ENCODE data around the gene C2orf72. TPM values are rescaled to one million over a fixed set of nuclear protein-coding genes. Genes with fewer than 3 reads are reported as not detected.

The C2orf72 gene
- total and polyA plus RNA-seq, 2 experiments from 2014 or later: 86.9 to 112 TPM

DNA sequence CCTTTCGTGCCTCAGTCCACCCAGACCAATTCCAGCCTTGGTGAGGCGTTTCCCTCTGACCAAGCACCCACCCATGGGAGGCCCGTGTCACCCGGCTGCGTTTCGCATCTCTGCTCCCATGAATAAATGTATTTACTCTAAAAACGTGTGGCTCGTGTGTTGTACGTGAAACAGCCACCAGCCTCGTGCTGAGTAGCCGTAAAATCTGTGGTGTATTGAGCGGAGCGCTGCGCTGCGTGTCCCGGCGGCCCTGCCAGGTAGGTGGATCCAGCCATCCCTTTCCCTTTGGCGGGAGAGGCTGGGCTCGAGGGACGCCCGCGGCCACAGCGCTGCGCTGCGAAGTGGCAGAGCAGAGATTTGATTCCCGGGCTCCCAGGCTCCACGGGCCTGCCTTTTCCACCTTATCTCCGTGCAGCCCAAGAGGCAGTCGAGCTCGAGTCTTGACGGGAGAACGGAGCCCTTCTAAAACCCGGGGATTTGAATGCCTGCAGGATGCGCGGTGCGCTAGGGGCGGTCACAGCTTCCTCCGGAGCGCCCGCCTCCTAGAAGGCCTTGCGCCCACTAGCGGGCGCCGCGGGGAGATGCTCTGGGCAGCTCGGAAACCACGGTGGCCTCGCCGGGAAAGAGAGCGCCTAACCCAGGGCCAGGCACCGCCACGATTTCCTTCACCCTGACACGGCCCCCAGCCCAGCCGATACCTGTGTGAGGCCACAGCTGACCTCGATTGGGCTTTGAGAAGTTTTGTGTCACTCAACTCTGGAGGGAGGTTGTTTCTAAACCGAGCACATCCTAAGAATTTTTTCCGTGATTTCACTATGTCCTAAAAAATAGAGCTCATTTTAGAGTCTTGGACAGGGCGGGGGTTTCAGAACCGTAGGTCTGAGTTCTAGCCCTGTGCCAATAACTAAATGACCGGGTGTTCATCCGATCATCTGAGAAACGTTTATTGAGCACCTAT is 15.4 kb downstream of the C2orf72 start:
- H2AFZ ChIP-seq: peak overlapping the region; percentile 96

GRCh38 chr2:231053846-231054245 is 16.5 kb downstream of the C2orf72 start:
- 90% methylated on average over 6 of the region's 6 CpGs for WGBS (ENCODE audit: low lambda C conversion rate, missing lambda C conversion rate)
- no peaks in the 10 kb centered on the region for H3K9me3 ChIP-seq (ENCODE audit: low read depth)
- peaks cover 5% of the 10 kb centered on the region for H4K20me1 ChIP-seq (ENCODE audit: insufficient read depth, poor library complexity, severe bottlenecking)
- TF ChIP-seq CTCF (IDR thresholded peaks at IDR 0.05; ENCODE audit: poor library complexity): no peak
- TF ChIP-seq EZH2phosphoT487 (IDR thresholded peaks at IDR 0.05; ENCODE audit: low read depth, severe bottlenecking, unreplicated experiment): no peak
- no peak for TF ChIP-seq EZH2 (IDR thresholded peaks at IDR 0.05; ENCODE audit: borderline replicate concordance)
- H3K36me3 ChIP-seq (replicated peaks; ENCODE audit: insufficient read depth, low read depth): no peaks in the 10 kb centered on the region
- H3K4me2 ChIP-seq: no peak overlapping the region
- H3K27ac ChIP-seq: no peak overlapping the region
- peaks cover 21% of the 10 kb centered on the region for H3K79me2 ChIP-seq
- no peaks in the 10 kb centered on the region for H3K27me3 ChIP-seq
- H3K4me1 ChIP-seq (ENCODE audit: insufficient read depth): peaks cover 44% of the 10 kb centered on the region
- no peak overlapping the region for H2AFZ ChIP-seq
- H3K4me3 ChIP-seq: no peak overlapping the region
- DNase-seq (ENCODE audit: low spot score): no peak
- H3K9me2 ChIP-seq (replicated peaks; ENCODE audit: insufficient read depth): no peaks in the 10 kb centered on the region

More for the DNA sequence above, 15.4 kb downstream of the C2orf72 start:
- peak; percentile 89 for TF ChIP-seq CTCF (IDR thresholded peaks at IDR 0.05; ENCODE audit: poor library complexity)
- TF ChIP-seq EZH2phosphoT487 (IDR thresholded peaks at IDR 0.05; ENCODE audit: low read depth, severe bottlenecking, unreplicated experiment): no peak
- TF ChIP-seq EZH2 (IDR thresholded peaks at IDR 0.05; ENCODE audit: borderline replicate concordance): no peak
- WGBS (ENCODE audit: low lambda C conversion rate, missing lambda C conversion rate): 17% methylated on average over 62 of the region's 62 CpGs
- Histone ChIP-seq H3K9me2 (replicated peaks; ENCODE audit: insufficient read depth) (no peaks in the 10 kb centered on the region), H3K4me2 (peak overlapping the region; percentile 92), H3K27ac (peak overlapping the region; percentile 86), H3K27me3 (no peaks in the 10 kb centered on the region), H4K20me1 (ENCODE audit: insufficient read depth, poor library complexity, severe bottlenecking) (peaks cover 4% of the 10 kb centered on the region), H3K36me3 (replicated peaks; ENCODE audit: insufficient read depth, low read depth) (no peaks in the 10 kb centered on the region), H3K4me3 (peak overlapping the region; percentile 71), H3K79me2 (peaks cover 10% of the 10 kb centered on the region), H3K9me3 (ENCODE audit: low read depth) (no peaks in the 10 kb centered on the region), H3K4me1 (ENCODE audit: insufficient read depth) (peaks cover 43% of the 10 kb centered on the region)
- peak; percentile 94 for DNase-seq (ENCODE audit: low spot score)

GRCh38 chr2:231056453-231057416 is 19.4 kb downstream of the C2orf72 start, which contains the start of gene PSMD1:
PSMD1 (plus strand) TSS chr2:231056867; CDS start chr2:231057026, 159 bp downstream.
- H3K9me2 ChIP-seq (replicated peaks; ENCODE audit: insufficient read depth): no peaks in the 10 kb centered on the region
- H3K79me2 ChIP-seq: peaks cover 50% of the 10 kb centered on the region
- H3K4me3 ChIP-seq: peak within 1 kb of the TSS; percentile 98
- TF ChIP-seq CTCF (IDR thresholded peaks at IDR 0.05; ENCODE audit: poor library complexity): peak; percentile 89
- TF ChIP-seq EZH2 (IDR thresholded peaks at IDR 0.05; ENCODE audit: borderline replicate concordance): no peak
- peak within 1 kb of the TSS; percentile 100 for H3K27ac ChIP-seq
- H2AFZ ChIP-seq: peak within 1 kb of the TSS; percentile 82
- DNase-seq (ENCODE audit: low spot score): peak; percentile 95
- no peaks in the 10 kb centered on the region for H3K27me3 ChIP-seq
- WGBS (ENCODE audit: low lambda C conversion rate, missing lambda C conversion rate): 1% methylated on average over 53 of the region's 73 CpGs
- peaks cover 15% of the 10 kb centered on the region for H4K20me1 ChIP-seq (ENCODE audit: insufficient read depth, poor library complexity, severe bottlenecking)
- H3K4me2 ChIP-seq: peak within 1 kb of the TSS; percentile 86
- H3K4me1 ChIP-seq (ENCODE audit: insufficient read depth): peaks cover 27% of the 10 kb centered on the region
- peaks cover 2% of the 10 kb centered on the region for H3K36me3 ChIP-seq (replicated peaks; ENCODE audit: insufficient read depth, low read depth)
- no peaks in the 10 kb centered on the region for H3K9me3 ChIP-seq (ENCODE audit: low read depth)
